GM12864 (cell line): Measurements from ENCODE around the gene NAGLU.
A peak's percentile ranks its signal among the peaks of the same experiment; 100 is the strongest.
"Not testable (repeated sequence)": the region's sequence is repeated elsewhere in the genome, so short reads cannot be mapped to it uniquely, and the experiment has no call there.

Experiments
- DNase-seq: peaks from one replicate; pipeline ENCODE4 v3.0.0-alpha.2; 2011; ENCODE audit warnings: low read depth
- H3K4me3 ChIP-seq: 2 replicates; pipeline ENCODE4 v1.5.1; 2011; ENCODE audit warnings: mild to moderate bottlenecking, low read depth, low read length, control low read depth
- TF ChIP-seq, protein P1 (sequence below): IDR thresholded peaks from 2 replicates; pipeline ENCODE4 v1.5.1; 2011; ENCODE audit warnings: low read depth, mild to moderate bottlenecking, moderate library complexity, low read length, control low read depth, inconsistent platforms; ENCODE audit errors: missing control alignments

The NAGLU gene

DNA sequence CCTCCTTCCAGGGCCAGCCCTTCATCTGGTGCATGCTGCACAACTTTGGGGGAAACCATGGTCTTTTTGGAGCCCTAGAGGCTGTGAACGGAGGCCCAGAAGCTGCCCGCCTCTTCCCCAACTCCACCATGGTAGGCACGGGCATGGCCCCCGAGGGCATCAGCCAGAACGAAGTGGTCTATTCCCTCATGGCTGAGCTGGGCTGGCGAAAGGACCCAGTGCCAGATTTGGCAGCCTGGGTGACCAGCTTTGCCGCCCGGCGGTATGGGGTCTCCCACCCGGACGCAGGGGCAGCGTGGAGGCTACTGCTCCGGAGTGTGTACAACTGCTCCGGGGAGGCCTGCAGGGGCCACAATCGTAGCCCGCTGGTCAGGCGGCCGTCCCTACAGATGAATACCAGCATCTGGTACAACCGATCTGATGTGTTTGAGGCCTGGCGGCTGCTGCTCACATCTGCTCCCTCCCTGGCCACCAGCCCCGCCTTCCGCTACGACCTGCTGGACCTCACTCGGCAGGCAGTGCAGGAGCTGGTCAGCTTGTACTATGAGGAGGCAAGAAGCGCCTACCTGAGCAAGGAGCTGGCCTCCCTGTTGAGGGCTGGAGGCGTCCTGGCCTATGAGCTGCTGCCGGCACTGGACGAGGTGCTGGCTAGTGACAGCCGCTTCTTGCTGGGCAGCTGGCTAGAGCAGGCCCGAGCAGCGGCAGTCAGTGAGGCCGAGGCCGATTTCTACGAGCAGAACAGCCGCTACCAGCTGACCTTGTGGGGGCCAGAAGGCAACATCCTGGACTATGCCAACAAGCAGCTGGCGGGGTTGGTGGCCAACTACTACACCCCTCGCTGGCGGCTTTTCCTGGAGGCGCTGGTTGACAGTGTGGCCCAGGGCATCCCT lies 7.4 kb downstream of the NAGLU start:
- TF ChIP-seq, protein P1, sequence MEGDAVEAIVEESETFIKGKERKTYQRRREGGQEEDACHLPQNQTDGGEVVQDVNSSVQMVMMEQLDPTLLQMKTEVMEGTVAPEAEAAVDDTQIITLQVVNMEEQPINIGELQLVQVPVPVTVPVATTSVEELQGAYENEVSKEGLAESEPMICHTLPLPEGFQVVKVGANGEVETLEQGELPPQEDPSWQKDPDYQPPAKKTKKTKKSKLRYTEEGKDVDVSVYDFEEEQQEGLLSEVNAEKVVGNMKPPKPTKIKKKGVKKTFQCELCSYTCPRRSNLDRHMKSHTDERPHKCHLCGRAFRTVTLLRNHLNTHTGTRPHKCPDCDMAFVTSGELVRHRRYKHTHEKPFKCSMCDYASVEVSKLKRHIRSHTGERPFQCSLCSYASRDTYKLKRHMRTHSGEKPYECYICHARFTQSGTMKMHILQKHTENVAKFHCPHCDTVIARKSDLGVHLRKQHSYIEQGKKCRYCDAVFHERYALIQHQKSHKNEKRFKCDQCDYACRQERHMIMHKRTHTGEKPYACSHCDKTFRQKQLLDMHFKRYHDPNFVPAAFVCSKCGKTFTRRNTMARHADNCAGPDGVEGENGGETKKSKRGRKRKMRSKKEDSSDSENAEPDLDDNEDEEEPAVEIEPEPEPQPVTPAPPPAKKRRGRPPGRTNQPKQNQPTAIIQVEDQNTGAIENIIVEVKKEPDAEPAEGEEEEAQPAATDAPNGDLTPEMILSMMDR: no peak
- no peak for DNase-seq
- H3K4me3 ChIP-seq: no peak overlapping the region

DNA sequence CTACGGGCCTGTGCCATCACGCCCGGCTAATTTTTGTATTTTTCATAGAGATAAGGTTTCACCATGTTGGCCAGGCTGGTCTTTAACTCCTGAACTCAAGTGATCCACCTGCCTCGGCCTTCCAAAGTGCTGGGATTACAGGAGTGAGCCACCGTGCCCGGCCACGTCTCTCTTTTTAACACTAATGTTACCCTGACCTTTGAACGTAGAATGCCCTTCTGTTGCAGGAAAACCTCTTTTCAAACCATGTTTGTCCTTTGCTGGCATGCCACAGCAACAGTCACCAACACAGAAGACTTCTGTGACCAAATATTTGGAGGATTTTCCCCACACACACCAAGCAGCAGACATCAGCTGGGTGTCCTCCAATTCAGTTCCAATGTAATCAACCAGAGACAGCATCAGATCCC lies 8.8 kb downstream of the NAGLU start:
- no peak for DNase-seq
- TF ChIP-seq, protein P1: no peak
- no peak overlapping the region for H3K4me3 ChIP-seq

DNA sequence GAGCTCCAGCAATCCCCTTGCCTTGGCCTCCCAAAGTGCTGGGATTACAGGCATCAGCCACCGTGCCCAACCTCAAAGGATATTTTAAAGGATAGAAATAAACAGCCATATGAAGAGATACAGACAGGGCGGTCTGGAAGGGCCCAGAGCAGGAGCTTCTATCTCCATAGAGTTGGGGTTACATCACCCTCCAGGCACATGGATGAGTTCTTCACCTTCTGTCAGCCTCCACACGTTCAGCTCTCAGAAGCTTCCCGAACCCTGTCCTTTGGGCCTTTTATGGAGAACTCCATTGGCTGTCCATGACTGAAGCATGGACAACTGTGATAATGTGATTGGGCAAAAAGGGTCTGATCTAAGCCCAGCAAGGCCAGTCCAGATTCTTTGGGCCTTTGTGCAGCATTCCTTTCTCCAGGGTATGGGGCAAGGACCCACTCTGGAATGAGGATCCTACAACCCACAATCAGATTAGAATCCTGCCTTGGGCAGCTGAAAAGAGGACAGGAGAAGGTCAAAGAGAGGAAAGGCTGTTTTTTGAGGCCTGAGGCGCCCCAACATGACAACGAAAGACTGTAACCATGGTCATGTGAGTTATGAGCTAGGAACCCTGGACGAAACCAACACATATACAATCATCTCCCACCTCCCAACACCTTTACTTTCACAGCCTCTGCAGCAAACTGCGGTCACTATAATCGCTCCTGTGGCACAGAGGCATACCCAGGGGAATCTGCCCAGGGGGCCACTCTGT lies 9.9 kb downstream of the NAGLU start:
- not testable (repeated sequence) for H3K4me3 ChIP-seq, DNase-seq

DNA sequence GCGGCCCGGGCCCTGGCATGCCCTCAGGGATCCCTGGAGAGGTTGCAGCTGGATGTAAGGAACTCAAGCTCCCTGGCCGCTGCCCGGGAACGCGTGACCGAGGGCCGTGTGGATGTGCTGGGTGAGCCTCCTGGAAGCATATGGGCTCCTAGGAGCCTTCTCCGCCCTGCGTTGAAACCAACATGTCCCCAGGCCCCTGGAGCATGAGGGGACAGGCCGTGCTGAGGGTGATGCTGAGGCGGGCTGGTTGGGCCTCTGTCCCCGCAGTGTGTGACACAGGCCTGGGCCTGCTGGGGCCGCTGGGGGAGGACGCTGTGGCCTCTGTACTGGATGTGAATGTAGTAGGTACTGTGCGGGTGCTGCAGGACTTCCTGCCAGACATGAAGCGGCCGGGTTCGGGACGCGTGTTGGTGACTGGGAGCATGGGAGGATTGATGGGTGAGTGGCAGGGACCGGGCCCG lies 11.0 kb downstream of the NAGLU start:
- no peak overlapping the region for H3K4me3 ChIP-seq
- DNase-seq: no peak
- TF ChIP-seq, protein P1: no peak

DNA sequence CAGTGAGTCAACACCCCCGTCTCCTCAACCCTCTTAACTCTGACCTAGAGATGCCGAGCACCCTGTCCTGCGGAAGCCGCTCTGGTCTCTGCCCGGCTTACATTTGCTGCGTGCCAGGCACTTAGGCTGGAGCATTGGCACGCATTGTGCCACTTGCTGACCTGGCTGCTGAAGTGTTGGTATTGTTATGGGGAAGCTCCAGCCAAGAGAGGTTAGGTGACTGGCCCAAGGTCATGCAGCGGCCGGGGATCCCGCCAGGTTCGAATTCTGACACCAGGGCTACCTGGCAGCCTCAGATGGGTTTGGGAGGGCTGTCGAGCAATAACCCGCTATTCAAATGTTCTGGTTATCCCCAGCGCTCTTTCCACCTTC lies 11.6 kb downstream of the NAGLU start:
- peak overlapping the region; percentile 59 for H3K4me3 ChIP-seq
- no peak for DNase-seq
- TF ChIP-seq, protein P1: no peak

DNA sequence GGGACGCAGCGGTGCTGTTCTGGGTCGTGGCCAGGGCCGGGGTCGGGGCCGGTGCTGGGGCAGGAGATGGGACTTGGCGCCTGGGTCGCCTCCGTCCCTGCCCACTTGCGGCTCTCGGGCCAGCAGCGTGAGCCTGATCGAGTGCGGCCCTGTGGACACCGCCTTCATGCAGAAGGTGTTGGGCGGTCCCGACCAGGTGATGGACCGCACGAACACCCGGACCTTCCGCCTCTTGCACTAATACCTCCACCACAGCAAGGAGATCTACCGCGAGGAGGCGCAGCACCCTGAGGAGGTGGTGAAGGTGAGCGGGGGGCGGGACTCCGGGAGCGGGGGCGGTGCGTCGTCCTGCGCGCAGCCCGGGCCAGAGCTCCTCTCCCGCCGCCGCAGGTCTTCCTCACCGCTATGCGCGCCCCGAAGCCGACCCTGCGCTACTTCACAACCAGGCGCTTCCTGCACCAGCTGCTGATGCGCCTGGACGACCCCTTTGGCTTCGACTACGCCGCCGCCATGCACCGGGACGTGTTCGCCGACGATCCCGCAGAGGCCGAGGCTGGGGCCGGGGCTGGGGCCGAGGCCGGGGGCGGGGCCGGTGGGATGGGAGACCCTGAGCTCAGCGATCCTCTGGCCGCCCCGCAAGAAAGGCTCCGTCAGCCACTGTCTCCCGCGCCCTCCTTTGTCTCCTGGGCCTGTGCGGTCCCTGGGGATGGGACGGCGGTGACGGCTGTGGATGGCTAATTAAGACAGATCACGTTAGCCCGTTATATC lies 12.2 kb downstream of the NAGLU start:
- peak; percentile 71 for DNase-seq
- H3K4me3 ChIP-seq: peak overlapping the region; percentile 59
- TF ChIP-seq, protein P1: peak; percentile 75
